B cell (primary cell): ENCODE measurements around the gene BYSL. TPM values are rescaled to one million over a fixed set of nuclear protein-coding genes. Genes with fewer than 3 reads are reported as not detected.

ENCODE experiments used
- ATAC-seq: fragments of 200-7000 bp; cut with Tn5 transposase; one replicate; pipeline ENCODE4 v1.10.0; 2021; ENCODE audit warnings: low read depth, mild to moderate bottlenecking, moderate number of reproducible peaks, moderate library complexity
- CTCF ChIA-PET: fragments of 350-600 bp; sonication (Branson Sonifier 250); formaldehyde crosslinking; loops from one replicate; lab custom pipeline; 2021; ENCODE audit warnings: antibody characterized with exemption, inconsistent platforms; lab: Charles Lee
- POLR2A ChIA-PET: fragments of 350-600 bp; sonication (Branson Sonifier 250); formaldehyde crosslinking; loops from one replicate; lab custom pipeline; 2021; ENCODE audit warnings: antibody characterized with exemption; lab: Charles Lee
- DNase-seq: peaks from one replicate; pipeline ENCODE4 v3.0.0; 2013
- H2AFZ ChIP-seq: 2 replicates; pipeline ENCODE4 v1.6.1; 2012; ENCODE audit warnings: mild to moderate bottlenecking, low read depth, low read length; ENCODE audit not compliant: insufficient read depth, poor library complexity, severe bottlenecking
- H3K27ac ChIP-seq, 2 donors: 1 replicate in 1 of 2; 2 replicates in 1 of 2; pipeline ENCODE4 v1.5.1; 2012 to 2013; ENCODE audit warnings: low read length in 2 of 2, mild to moderate bottlenecking in 2 of 2, moderate library complexity in 1 of 2
- H3K27me3 ChIP-seq, 4 experiments: fragments of 200-600 bp in 1 of 4; sonication (generic) in 1 of 4; replicated peaks in 1 of 4; 1 replicate in 2 of 4; 2 replicates in 2 of 4; pipeline versions ENCODE4 v1.6.1 to v1.7.0; 2013 to 2016; ENCODE audit warnings: low read length in 3 of 4, mild to moderate bottlenecking in 2 of 4, mixed read lengths in 1 of 4, moderate library complexity in 1 of 4; ENCODE audit not compliant: insufficient read depth in 4 of 4, control insufficient read depth in 3 of 4; ENCODE audit errors: control extremely low read depth in 1 of 4
- H3K36me3 ChIP-seq, 2 experiments: replicated peaks in 1 of 2; 1 replicate in 1 of 2; 2 replicates in 1 of 2; pipeline versions ENCODE4 v1.6.1 to v1.7.1; 2013; ENCODE audit warnings: low read length in 1 of 2; ENCODE audit not compliant: insufficient read depth in 2 of 2, control insufficient read depth in 1 of 2; ENCODE audit errors: control extremely low read depth in 1 of 2, extremely low read depth in 1 of 2
- H3K4me1 ChIP-seq, 2 donors: fragments of 200-600 bp in 1 of 2; sonication (generic) in 1 of 2; 1 replicate in 1 of 2; 2 replicates in 1 of 2; pipeline versions ENCODE4 v1.5.1 to v1.6.1; 2013 to 2017; ENCODE audit warnings: low read length in 2 of 2; ENCODE audit not compliant: control insufficient read depth in 2 of 2, insufficient read depth in 2 of 2
- H3K4me2 ChIP-seq: replicated peaks from 2 replicates; pipeline ENCODE3; 2012; ENCODE audit warnings: mild to moderate bottlenecking, low read depth, low read length; ENCODE audit not compliant: poor library complexity, severe bottlenecking
- H3K4me3 ChIP-seq, 5 experiments: fragments of 200-600 bp in 1 of 5; sonication (generic) in 1 of 5; 1 replicate in 3 of 5; 2 replicates in 2 of 5; pipeline versions ENCODE4 v1.5.1 to v1.7.0; 2011 to 2016; ENCODE audit warnings: low read length in 4 of 5, mild to moderate bottlenecking in 4 of 5, low read depth in 2 of 5, control low read depth in 1 of 5, moderate library complexity in 1 of 5; ENCODE audit not compliant: insufficient read depth in 1 of 5; ENCODE audit errors: control extremely low read depth in 1 of 5, extremely low read depth in 1 of 5
- H3K79me2 ChIP-seq: fragments of 200-600 bp; sonication (generic); one replicate; pipeline ENCODE4 v1.6.0; 2016; ENCODE audit warnings: low read length; ENCODE audit not compliant: control insufficient read depth, insufficient read depth
- H3K9ac ChIP-seq: fragments of 200-600 bp; sonication (generic); 2 replicates; pipeline ENCODE4 v1.6.1; 2017; ENCODE audit warnings: mild to moderate bottlenecking, low read length, moderate library complexity
- H3K9me3 ChIP-seq, 3 donors: one replicate each; pipeline versions ENCODE4 v1.6.1 to v1.7.1; 2013; ENCODE audit warnings: low read length in 2 of 3; ENCODE audit not compliant: control insufficient read depth in 2 of 3, insufficient read depth in 1 of 3; ENCODE audit errors: control extremely low read depth in 1 of 3
- H4K20me1 ChIP-seq: 2 replicates; pipeline ENCODE4 v1.6.0; 2012; ENCODE audit warnings: mild to moderate bottlenecking, low read length; ENCODE audit not compliant: insufficient read depth, control insufficient read depth, poor library complexity, severe bottlenecking
- H3K27ac Mint-ChIP-seq: one replicate; pipeline ENCODE4 v1.8.0; 2021; ENCODE audit warnings: mixed read lengths
- H3K27me3 Mint-ChIP-seq: one replicate; pipeline ENCODE4 v1.8.0; 2021; ENCODE audit warnings: mixed read lengths
- H3K4me1 Mint-ChIP-seq: one replicate; pipeline ENCODE4 v1.8.0; 2021; ENCODE audit warnings: mixed read lengths
- H3K4me3 Mint-ChIP-seq: one replicate; pipeline ENCODE4 v1.8.0; 2021; ENCODE audit warnings: mixed read lengths
- H3K9me3 Mint-ChIP-seq: one replicate; pipeline ENCODE4 v1.8.0; 2022; ENCODE audit warnings: mixed read lengths; ENCODE audit not compliant: insufficient read depth
- CTCF ChIP-seq: fragments of 200-600 bp; IDR thresholded peaks from one replicate; pipeline ENCODE4 v1.8.0; 2022; ENCODE audit warnings: antibody characterized with exemption, mild to moderate bottlenecking
- EZH2 ChIP-seq: IDR thresholded peaks from 2 replicates; pipeline ENCODE4 v1.6.1; 2012; ENCODE audit warnings: borderline replicate concordance, low read depth, mild to moderate bottlenecking, moderate library complexity, low read length; ENCODE audit not compliant: insufficient read depth, poor library complexity, severe bottlenecking
- WGBS: methylation state at CpG from one replicate; pipeline ENCODE4 v1.1.5; 2013; ENCODE audit warnings: missing lambda C conversion rate; ENCODE audit not compliant: insufficient coverage; 5-methylcytosine and 5-hydroxymethylcytosine counted together
- intact Hi-C: fragments of 100-400 bp; cut with micrococcal nuclease; formaldehyde crosslinking; loops from one replicate; pipeline ENCODE4 v1.10.0; 2022
- polyA plus RNA-seq: library from polyadenylated mRNA; depleted of rRNA; stranded (reverse); fragments of >200 nt; gene quantifications from 2 replicates; pipeline ENCODE4 v1.2.3, GENCODE V29; 2012
- total RNA-seq, 2 donors: library from RNA; stranded (reverse); fragments of 120-200 nt in 1 of 2; gene quantifications; 1 replicate in 1 of 2; 2 replicates in 1 of 2; pipeline versions ENCODE4 v1.2.3 to v1.2.4, GENCODE V29; 2013 to 2022

The BYSL gene
- total and polyA plus RNA-seq, 2 donors (not counting 1 experiment from before 2014, with no cell fraction given), result 6.0 to 11.1 TPM

- no peak overlapping the region for H3K27ac ChIP-seq
- H4K20me1 ChIP-seq, result peaks cover 96% of the 10 kb centered on the region
- H3K9ac ChIP-seq, result no peak overlapping the region
- ChIA-PET CTCF (no interaction called here), POLR2A (no interaction called here)
- H3K4me1 ChIP-seq, result peaks cover 2 to 4% of the 10 kb centered on the region in 2 donors
- TF ChIP-seq CTCF (no peak), EZH2 (no peak)
- no peak overlapping the region for H3K4me2 ChIP-seq
- H3K27ac Mint-ChIP-seq, result no peak overlapping the region
- intact Hi-C loops, result no loop called here
- H2AFZ ChIP-seq, result no peak overlapping the region
- H3K4me1 Mint-ChIP-seq, result peaks cover 34% of the 10 kb centered on the region
- H3K9me3 Mint-ChIP-seq, result no peaks in the 10 kb centered on the region
- peaks cover 0 to 30% of the 10 kb centered on the region in 2 experiments for H3K36me3 ChIP-seq
- DNase-seq (no peak), ATAC-seq (no peak)
- H3K79me2 ChIP-seq, result peaks cover 97% of the 10 kb centered on the region
- WGBS, result 95% methylated on average over 6 of the region's 11 CpGs
- H3K27me3 Mint-ChIP-seq, result no peaks in the 10 kb centered on the region
- H3K27me3 ChIP-seq, result no peaks in the 10 kb centered on the region
- no peaks in the 10 kb centered on the region for H3K9me3 ChIP-seq
- H3K4me3 ChIP-seq, result no peak overlapping the region
- H3K4me3 Mint-ChIP-seq, result no peak overlapping the region
Observed at GRCh38 chr6:41965429-41966213, 44.3 kb downstream of the BYSL start.

- WGBS, result 100% methylated on average over 2 of the region's 5 CpGs
- no peak overlapping the region for H3K9ac ChIP-seq
- Mint-ChIP-seq H3K27me3 (no peaks in the 10 kb centered on the region), H3K4me1 (peaks cover 38% of the 10 kb centered on the region), H3K4me3 (no peak overlapping the region), H3K9me3 (no peaks in the 10 kb centered on the region), H3K27ac (no peak overlapping the region)
- no peak overlapping the region for H2AFZ ChIP-seq
- H3K36me3 ChIP-seq, result peaks cover 0 to 26% of the 10 kb centered on the region in 2 experiments
- H4K20me1 ChIP-seq, result peaks cover 96% of the 10 kb centered on the region
- intact Hi-C loops, result no loop called here
- no peaks in the 10 kb centered on the region for H3K9me3 ChIP-seq
- no peak overlapping the region for H3K4me2 ChIP-seq
- POLR2A ChIA-PET, result no interaction called here
- peaks cover 98% of the 10 kb centered on the region for H3K79me2 ChIP-seq
- H3K27me3 ChIP-seq, result no peaks in the 10 kb centered on the region
- peaks cover 5 to 6% of the 10 kb centered on the region in 2 donors for H3K4me1 ChIP-seq
- no peak overlapping the region for H3K27ac ChIP-seq
- no peak overlapping the region for H3K4me3 ChIP-seq
- no peak for ATAC-seq
- no peak for DNase-seq
- CTCF ChIA-PET, result no interaction called here
- no peak for TF ChIP-seq EZH2
- TF ChIP-seq CTCF, result no peak
Observed at GRCh38 chr6:41966214-41966920, 45.1 kb downstream of the BYSL start.
